MCF 10A (cell line): ENCODE measurements around the gene ATOH8. TPM values are rescaled to one million over a fixed set of nuclear protein-coding genes. Genes with fewer than 3 reads are reported as not detected.

Source experiments
- BruUV-seq: library from RNA; stranded (reverse); fragments of 400-500 nt; replicated peaks from 2 replicates; lab custom pipeline; 2021; lab: Mats Ljungman, UMichigan
- CTCF ChIA-PET: fragments of 300-600 bp; sonication (Branson Sonifier 250); formaldehyde crosslinking; extraction: SDS; loops from one replicate; lab custom pipeline; 2021; ENCODE audit warnings: antibody characterized with exemption, inconsistent platforms; lab: Yijun Ruan, JAX
- POLR2A ChIA-PET: fragments of 300-600, 350-650 bp; sonication (Branson Sonifier 250); formaldehyde crosslinking; extraction: SDS; loops from one replicate; lab custom pipeline; 2020; ENCODE audit warnings: antibody characterized with exemption, inconsistent platforms; lab: Yijun Ruan, JAX
- DNase-seq: peaks from one replicate; pipeline ENCODE4 v3.0.0-alpha.2; 2018; ENCODE audit not compliant: unreplicated experiment
- H3K27ac Mint-ChIP-seq: one replicate; pipeline ENCODE4 v1.8.0; 2022; ENCODE audit warnings: mild to moderate bottlenecking, low read depth, mixed read lengths; ENCODE audit not compliant: unreplicated experiment
- H3K27me3 Mint-ChIP-seq: one replicate; pipeline ENCODE4 v1.8.0; 2022; ENCODE audit warnings: mixed read lengths; ENCODE audit not compliant: insufficient read depth, unreplicated experiment
- H3K36me3 Mint-ChIP-seq: one replicate; pipeline ENCODE4 v1.8.0; 2022; ENCODE audit warnings: mild to moderate bottlenecking, moderate library complexity, mixed read lengths; ENCODE audit not compliant: insufficient read depth, unreplicated experiment
- H3K4me1 Mint-ChIP-seq: one replicate; pipeline ENCODE4 v1.8.0; 2022; ENCODE audit warnings: mixed read lengths; ENCODE audit not compliant: insufficient read depth, unreplicated experiment
- H3K4me3 Mint-ChIP-seq: one replicate; pipeline ENCODE4 v1.8.0; 2022; ENCODE audit warnings: mild to moderate bottlenecking, moderate library complexity, mixed read lengths; ENCODE audit not compliant: unreplicated experiment
- H3K9me3 Mint-ChIP-seq: one replicate; pipeline ENCODE4 v1.8.0; 2022; ENCODE audit warnings: mixed read lengths; ENCODE audit not compliant: unreplicated experiment
- CTCF ChIP-seq: fragments of 200-600 bp; IDR thresholded peaks from one replicate; pipeline ENCODE4 v1.8.0; 2022; ENCODE audit warnings: antibody characterized with exemption, mild to moderate bottlenecking; ENCODE audit not compliant: unreplicated experiment
- intact Hi-C: fragments of 100-400 bp; cut with micrococcal nuclease; formaldehyde crosslinking; loops from 2 replicates; pipeline ENCODE4 v1.14.1; 2022
- total RNA-seq: library from RNA; stranded (reverse); gene quantifications from 2 replicates; pipeline ENCODE4 v1.2.3, GENCODE V29; 2022

Gene ATOH8
- total RNA-seq, 1 experiment from 2014 or later: 0.72 TPM

GRCh38 chr2:85813982-85814801 lies 60.4 kb downstream of the ATOH8 start:
- ChIA-PET POLR2A (interaction anchor here (0.6 to 1.8 kb wide), 7 partner anchors 44 to 187 kb away, joined by 3 to 10 read pairs (median 3); no protein-coding TSS in a partner anchor), CTCF (interaction anchor here (0.6 to 6.9 kb wide), 47 partner anchors 10 to 514 kb away, joined by 3 to 153 read pairs (median 6); partner anchors contain the start of genes ATOH8, POLR1A and PTCD3)
- intact Hi-C loops: loop anchor here (1.0 kb wide), 4 partner anchors 64 to 177 kb away; no protein-coding TSS in a partner anchor
- no peaks in the 10 kb centered on the region for H3K9me3 Mint-ChIP-seq
- H3K4me3 Mint-ChIP-seq: no peak overlapping the region
- TF ChIP-seq CTCF: peak; percentile 97
- no peak overlapping the region for H3K27ac Mint-ChIP-seq
- peak; percentile 84 for DNase-seq
- no peaks in the 10 kb centered on the region for H3K27me3 Mint-ChIP-seq
- peaks cover 5% of the 10 kb centered on the region for H3K4me1 Mint-ChIP-seq
- H3K36me3 Mint-ChIP-seq: no peaks in the 10 kb centered on the region
- BruUV-seq: no TSS peak

- Mint-ChIP-seq H3K36me3 (no peaks in the 10 kb centered on the region), H3K27ac (no peak overlapping the region), H3K4me1 (peaks cover 5% of the 10 kb centered on the region), H3K27me3 (peaks cover 6% of the 10 kb centered on the region), H3K4me3 (no peak overlapping the region), H3K9me3 (no peaks in the 10 kb centered on the region)
- DNase-seq: no peak
- CTCF ChIA-PET: interaction anchor here (0.5 to 6.9 kb wide), 42 partner anchors 9 to 513 kb away, joined by 3 to 153 read pairs (median 7); partner anchors contain the start of genes ATOH8, POLR1A and PTCD3
- intact Hi-C loops: loop anchor here (1.0 kb wide), 4 partner anchors 65 to 178 kb away; no protein-coding TSS in a partner anchor
- POLR2A ChIA-PET: interaction anchor here (0.8 to 1.8 kb wide), 6 partner anchors 45 to 188 kb away, joined by 3 to 10 read pairs (median 4); no protein-coding TSS in a partner anchor
- TF ChIP-seq CTCF: no peak
- no TSS peak for BruUV-seq
These were observed 61.2 kb downstream of the ATOH8 start for GRCh38 chr2:85814802-85815550.

- ChIA-PET CTCF (interaction anchor here (0.6 to 4.1 kb wide), 7 partner anchors 14 to 260 kb away, joined by 3 to 27 read pairs (median 4); no protein-coding TSS in a partner anchor), POLR2A (interaction anchor here (0.6 to 0.7 kb wide), 2 partner anchors 19 to 30 kb away, joined by 3 read pairs; no protein-coding TSS in a partner anchor)
- Mint-ChIP-seq H3K9me3 (no peaks in the 10 kb centered on the region), H3K27me3 (peaks cover 36% of the 10 kb centered on the region), H3K36me3 (no peaks in the 10 kb centered on the region), H3K4me3 (no peak overlapping the region), H3K4me1 (no peaks in the 10 kb centered on the region), H3K27ac (no peak overlapping the region)
- DNase-seq: no peak
- no TSS peak for BruUV-seq
- TF ChIP-seq CTCF: no peak
- intact Hi-C loops: no loop called here
These were observed 66.2 kb downstream of the ATOH8 start for GRCh38 chr2:85819811-85820510.
